ENCODE results near the gene DGKI. TPM values are rescaled to one million over a fixed set of nuclear protein-coding genes. Genes with fewer than 3 reads are reported as not detected.
A peak's percentile ranks its signal among the peaks of the same experiment; 100 is the strongest.

The DGKI gene
- total RNA-seq, 1 donor from 2014 or later: 2.2 TPM

GRCh38 chr7:137848095-137848494 lies 1.3 kb upstream of the DGKI start:
- peaks cover 2% of the 10 kb centered on the region for H3K36me3 Mint-ChIP-seq (ENCODE audit: low read depth)
- no peak overlapping the region for H3K27ac Mint-ChIP-seq (ENCODE audit: unreplicated experiment)
- peak overlapping the region; percentile 78 for H3K4me3 Mint-ChIP-seq
- peaks cover 6% of the 10 kb centered on the region for H3K4me1 Mint-ChIP-seq
- TF ChIP-seq CTCF (conservative IDR thresholded peaks at IDR 0.05): no peak
- no peaks in the 10 kb centered on the region for H3K9me3 Mint-ChIP-seq
- DNase-seq (ENCODE audit: low read depth, low spot score): no peak
- H3K27me3 Mint-ChIP-seq (ENCODE audit: low read depth): peaks cover 60% of the 10 kb centered on the region

GRCh38 chr7:137847568-137848050 lies 835 bp upstream of the DGKI start:
- no peak overlapping the region for H3K27ac Mint-ChIP-seq (ENCODE audit: unreplicated experiment)
- DNase-seq (ENCODE audit: low read depth, low spot score): no peak
- peaks cover 6% of the 10 kb centered on the region for H3K4me1 Mint-ChIP-seq
- H3K36me3 Mint-ChIP-seq (ENCODE audit: low read depth): peaks cover 2% of the 10 kb centered on the region
- H3K27me3 Mint-ChIP-seq (ENCODE audit: low read depth): peaks cover 62% of the 10 kb centered on the region
- no peak for TF ChIP-seq CTCF (conservative IDR thresholded peaks at IDR 0.05)
- peak overlapping the region; percentile 78 for H3K4me3 Mint-ChIP-seq
- H3K9me3 Mint-ChIP-seq: no peaks in the 10 kb centered on the region

GRCh38 chr7:137846549-137846826 lies 286 bp downstream of the DGKI start:
- no peaks in the 10 kb centered on the region for H3K9me3 Mint-ChIP-seq
- H3K4me1 Mint-ChIP-seq: peaks cover 6% of the 10 kb centered on the region
- TF ChIP-seq CTCF (conservative IDR thresholded peaks at IDR 0.05): no peak
- H3K36me3 Mint-ChIP-seq (ENCODE audit: low read depth): peaks cover 2% of the 10 kb centered on the region
- H3K27ac Mint-ChIP-seq (ENCODE audit: unreplicated experiment): no peak overlapping the region
- H3K27me3 Mint-ChIP-seq (ENCODE audit: low read depth): peaks cover 70% of the 10 kb centered on the region
- no peak overlapping the region for H3K4me3 Mint-ChIP-seq
- DNase-seq (ENCODE audit: low read depth, low spot score): peak; percentile 3

- peaks cover 69% of the 10 kb centered on the region for H3K27me3 Mint-ChIP-seq (ENCODE audit: low read depth)
- TF ChIP-seq CTCF (conservative IDR thresholded peaks at IDR 0.05): no peak
- no peak overlapping the region for H3K27ac Mint-ChIP-seq (ENCODE audit: unreplicated experiment)
- H3K9me3 Mint-ChIP-seq: no peaks in the 10 kb centered on the region
- peaks cover 13% of the 10 kb centered on the region for H3K4me1 Mint-ChIP-seq
- no peak for DNase-seq (ENCODE audit: low read depth, low spot score)
- H3K36me3 Mint-ChIP-seq (ENCODE audit: low read depth): no peaks in the 10 kb centered on the region
- H3K4me3 Mint-ChIP-seq: peak overlapping the region; percentile 76
Measured at GRCh38 chr7:137844677-137845425, 1.9 kb downstream of the DGKI start.

- Mint-ChIP-seq H3K4me3 (no peak overlapping the region), H3K27ac (ENCODE audit: unreplicated experiment) (no peak overlapping the region), H3K9me3 (no peaks in the 10 kb centered on the region), H3K36me3 (ENCODE audit: low read depth) (no peaks in the 10 kb centered on the region), H3K4me1 (peaks cover 21% of the 10 kb centered on the region), H3K27me3 (ENCODE audit: low read depth) (peaks cover 28% of the 10 kb centered on the region)
- no peak for TF ChIP-seq CTCF (conservative IDR thresholded peaks at IDR 0.05)
- DNase-seq (ENCODE audit: low read depth, low spot score): no peak
Measured at GRCh38 chr7:137839903-137840779, 6.6 kb downstream of the DGKI start.

Data from neural crest cell (in vitro differentiated cells).